BE2C (cell line): Measurements from ENCODE around the gene COQ10B.
"Not testable (repeated sequence)": the region's sequence is repeated elsewhere in the genome, so short reads cannot be mapped to it uniquely, and the experiment has no call there.

ENCODE experiments used
- DNase-seq: peaks from one replicate; pipeline ENCODE4 v3.0.0-alpha.2; 2020
- H3K27me3 ChIP-seq: fragments of 250-450 bp; sonication (Bioruptor Pico); 2 replicates; pipeline ENCODE4 v1.5.1; 2020; ENCODE audit warnings: mild to moderate bottlenecking
- H3K36me3 ChIP-seq: fragments of 250-450 bp; sonication (Bioruptor Pico); 2 replicates; pipeline ENCODE4 v1.5.1; 2020; ENCODE audit warnings: mild to moderate bottlenecking
- H3K4me1 ChIP-seq: fragments of 250-450 bp; sonication (Bioruptor Pico); 2 replicates; pipeline ENCODE4 v1.5.1; 2020
- H3K4me3 ChIP-seq: 2 replicates; pipeline ENCODE4 v1.5.1; 2011; ENCODE audit warnings: low read depth, low read length
- H3K9me3 ChIP-seq: fragments of 250-450 bp; sonication (Bioruptor Pico); 2 replicates; pipeline ENCODE4 v1.5.1; 2020
- CTCF ChIP-seq: IDR thresholded peaks from 2 replicates; pipeline ENCODE4 v1.5.1; 2012; ENCODE audit warnings: mild to moderate bottlenecking, low read depth, low read length

Gene COQ10B

DNA sequence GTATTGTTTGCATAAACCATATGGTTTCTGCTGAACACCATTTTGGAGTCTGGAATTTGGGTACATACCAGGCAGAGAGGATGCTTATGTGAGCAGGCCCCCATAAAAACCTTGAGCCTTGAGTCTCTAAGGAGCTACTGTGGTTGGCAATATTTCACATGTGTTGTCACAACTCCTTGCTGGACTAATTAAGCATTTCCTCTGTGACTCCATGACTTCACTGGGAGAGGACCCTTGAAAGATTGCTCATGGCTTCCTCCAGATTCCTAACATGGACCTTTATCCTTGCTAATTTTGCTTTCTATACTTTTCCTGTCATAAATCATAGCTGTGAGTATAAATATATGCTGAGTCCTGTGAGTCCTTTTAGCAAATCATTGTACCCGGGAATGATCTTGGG lies 7.6 kb upstream of the COQ10B start:
- H3K9me3 ChIP-seq: no peaks in the 10 kb centered on the region
- no peaks in the 10 kb centered on the region for H3K36me3 ChIP-seq
- no peak for DNase-seq
- H3K4me3 ChIP-seq: no peak overlapping the region
- no peaks in the 10 kb centered on the region for H3K27me3 ChIP-seq
- TF ChIP-seq CTCF: no peak
- H3K4me1 ChIP-seq: no peaks in the 10 kb centered on the region

- DNase-seq: no peak
- Histone ChIP-seq H3K4me3 (no peak overlapping the region), H3K4me1 (no peaks in the 10 kb centered on the region), H3K36me3 (no peaks in the 10 kb centered on the region), H3K9me3 (no peaks in the 10 kb centered on the region), H3K27me3 (no peaks in the 10 kb centered on the region)
- TF ChIP-seq CTCF: no peak
These were observed 6.5 kb upstream of the COQ10B start for GRCh38 chr2:197446844-197447243.

GRCh38 chr2:197450465-197450864 lies 2.9 kb upstream of the COQ10B start:
- H3K4me1 ChIP-seq: no peaks in the 10 kb centered on the region; the same call in 1 of the 2 replicates
- H3K4me3 ChIP-seq: no peak overlapping the region
- no peak for DNase-seq
- TF ChIP-seq CTCF: no peak
- H3K9me3 ChIP-seq: no peaks in the 10 kb centered on the region
- H3K27me3 ChIP-seq: no peaks in the 10 kb centered on the region
- no peaks in the 10 kb centered on the region for H3K36me3 ChIP-seq

GRCh38 chr2:197450935-197451358 lies 2.4 kb upstream of the COQ10B start:
- H3K27me3 ChIP-seq, H3K4me1 ChIP-seq, H3K4me3 ChIP-seq, H3K36me3 ChIP-seq, H3K9me3 ChIP-seq: not testable (repeated sequence)
- DNase-seq: peak; percentile 12

DNA sequence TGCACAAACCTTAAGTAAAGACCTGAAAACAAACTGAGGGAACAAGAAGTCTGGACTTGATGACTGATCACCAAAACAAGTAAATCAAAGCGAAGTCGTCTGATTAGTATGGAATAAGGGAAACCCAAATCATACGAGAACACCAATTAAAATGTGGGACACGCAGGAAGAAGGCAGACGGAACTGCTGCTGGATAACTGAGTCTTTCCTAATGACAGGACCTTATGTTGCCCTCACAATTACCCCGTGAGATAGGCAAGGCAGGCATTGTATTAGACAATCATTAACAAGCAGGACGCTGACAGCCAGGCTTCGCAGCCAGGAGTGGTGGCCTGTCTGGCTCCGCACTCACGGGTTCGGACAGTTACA lies 614 bp upstream of the COQ10B start:
- DNase-seq: no peak
- TF ChIP-seq CTCF: no peak
- H3K4me3 ChIP-seq: peak overlapping the region; percentile 100
- no peaks in the 10 kb centered on the region for H3K36me3 ChIP-seq
- no peaks in the 10 kb centered on the region; the same call in 1 of the 2 replicates for H3K4me1 ChIP-seq
- no peaks in the 10 kb centered on the region for H3K9me3 ChIP-seq
- H3K27me3 ChIP-seq: no peaks in the 10 kb centered on the region

- Histone ChIP-seq H3K27me3 (no peaks in the 10 kb centered on the region), H3K4me1 (no peaks in the 10 kb centered on the region; the same call in 1 of the 2 replicates), H3K36me3 (no peaks in the 10 kb centered on the region), H3K4me3 (peak overlapping the region; percentile 100), H3K9me3 (no peaks in the 10 kb centered on the region)
- TF ChIP-seq CTCF: no peak
- DNase-seq: peak; percentile 69
These were observed 604 bp downstream of the COQ10B start for GRCh38 chr2:197453914-197454398.

- no peak for DNase-seq
- no peak for TF ChIP-seq CTCF
- Histone ChIP-seq H3K4me1 (no peaks in the 10 kb centered on the region; the same call in 1 of the 2 replicates), H3K4me3 (no peak overlapping the region), H3K36me3 (no peaks in the 10 kb centered on the region), H3K9me3 (no peaks in the 10 kb centered on the region), H3K27me3 (no peaks in the 10 kb centered on the region)
These were observed 1.6 kb downstream of the COQ10B start for GRCh38 chr2:197454923-197455322.
